Small intestine (tissue), 7 donors: ENCODE measurements around the gene STRN4. TPM values are rescaled to one million over a fixed set of nuclear protein-coding genes. Genes with fewer than 3 reads are reported as not detected.
"Not testable (repeated sequence)": the region's sequence is repeated elsewhere in the genome, so short reads cannot be mapped to it uniquely, and the experiment has no call there.

ENCODE experiments used
- DNase-seq, 2 donors: peaks; one replicate each; pipeline versions ENCODE4 v3.0.0 to v3.0.0-alpha.2; 2013
- FAIRE-seq: peaks from 2 replicates; lab custom pipeline; 2012; peaks lifted over from hg19 to GRCh38; lab: Jason Lieb, UNC
- H3K27ac ChIP-seq, 3 donors: one replicate each; pipeline ENCODE4 v1.5.1; 2013; ENCODE audit warnings: low read length in 2 of 3, mild to moderate bottlenecking in 2 of 3, control low read depth in 1 of 3, inconsistent platforms in 1 of 3, low read depth in 1 of 3, moderate library complexity in 1 of 3
- H3K27me3 ChIP-seq, 3 donors: one replicate each; pipeline ENCODE4 v1.6.1; 2013; ENCODE audit warnings: low read length in 3 of 3, inconsistent platforms in 1 of 3; ENCODE audit not compliant: control insufficient read depth in 3 of 3, insufficient read depth in 3 of 3
- H3K36me3 ChIP-seq, 3 donors: one replicate each; pipeline ENCODE4 v1.6.1; 2013; ENCODE audit warnings: low read length in 3 of 3, inconsistent platforms in 1 of 3, low read depth in 1 of 3, mild to moderate bottlenecking in 1 of 3, moderate library complexity in 1 of 3; ENCODE audit not compliant: control insufficient read depth in 3 of 3, insufficient read depth in 2 of 3
- H3K4me1 ChIP-seq, 3 donors: one replicate each; pipeline ENCODE4 v1.6.1; 2013; ENCODE audit warnings: low read length in 2 of 3, inconsistent platforms in 1 of 3, low read depth in 1 of 3, mild to moderate bottlenecking in 1 of 3, moderate library complexity in 1 of 3; ENCODE audit not compliant: control insufficient read depth in 3 of 3, insufficient read depth in 2 of 3
- H3K4me3 ChIP-seq, 3 donors: one replicate each; pipeline ENCODE4 v1.5.1; 2013; ENCODE audit warnings: low read length in 3 of 3, control low read depth in 1 of 3, inconsistent platforms in 1 of 3, low read depth in 1 of 3, mild to moderate bottlenecking in 1 of 3, moderate library complexity in 1 of 3
- H3K9me3 ChIP-seq, 2 donors: one replicate each; pipeline ENCODE4 v1.6.1; 2013; ENCODE audit warnings: low read depth in 1 of 2, low read length in 1 of 2; ENCODE audit not compliant: control insufficient read depth in 2 of 2, insufficient read depth in 1 of 2
- WGBS, 3 donors: extraction: QIAGEN DNeasy Blood & Tissue Kit; methylation state at CpG; one replicate each; pipeline ENCODE4 v1.1.7; 2013; 5-methylcytosine and 5-hydroxymethylcytosine counted together
- polyA plus RNA-seq, 4 donors: library from polyadenylated mRNA; stranded (reverse) in 3 of 4; unstranded in 1 of 4; fragments of 200-250 nt in 3 of 4; fragments of 120-200 nt in 1 of 4; gene quantifications; one replicate each; pipeline versions ENCODE4 v1.2.1 to v1.2.3, GENCODE V29; 2013
- donor health status: healthy with polysubstance abuse.
- donor health status: control.
- donor health status: control.
- donor health status: Bipolar disorder and iron deficiency.
- donor health status: healthy.

STRN4 gene
- polyA plus RNA-seq, 4 donors, result 44.6 to 58.3 (median 51.1) TPM

- Histone ChIP-seq H3K4me1 (peaks cover 0 to 14% (median 3%) of the 10 kb centered on the region in 3 donors), H3K36me3 (peaks cover 4 to 40% (median 8%) of the 10 kb centered on the region in 3 donors), H3K27ac (peak overlapping the region in 1 of 3 donors; percentile 97)
- not testable (repeated sequence) for H3K27me3 ChIP-seq, H3K9me3 ChIP-seq, H3K4me3 ChIP-seq, FAIRE-seq, DNase-seq
- 85 to 87% (median 87%) methylated on average over 6 of the region's 6 CpGs for whole genome bisulfite sequencing, 3 donors
These were observed 33.4 kb downstream of the STRN4 start for GRCh38 chr19:46712768-46713338.

- Histone ChIP-seq H3K9me3 (no peaks in the 10 kb centered on the region), H3K4me3 (no peak overlapping the region), H3K36me3 (peaks cover 4 to 55% (median 10%) of the 10 kb centered on the region in 3 donors), H3K27ac (no peak overlapping the region), H3K27me3 (no peaks in the 10 kb centered on the region), H3K4me1 (peaks cover 0 to 8% (median 2%) of the 10 kb centered on the region in 3 donors)
- no peak for FAIRE-seq
- WGBS, 3 donors, result 83 to 87% (median 86%) methylated on average over 19 to 25 of the region's 25 CpGs
- DNase-seq, result no peak
These were observed 35.6 kb downstream of the STRN4 start for GRCh38 chr19:46710687-46711086.

- FAIRE-seq (no peak), DNase-seq (peak; percentile 55 to 70)
- Histone ChIP-seq H3K4me1 (no peaks in the 10 kb centered on the region), H3K27me3 (no peaks in the 10 kb centered on the region), H3K4me3 (no peak overlapping the region), H3K27ac (no peak overlapping the region), H3K36me3 (peaks cover 13 to 81% (median 16%) of the 10 kb centered on the region in 3 donors), H3K9me3 (no peaks in the 10 kb centered on the region)
- WGBS, 3 donors, result 24 to 35% (median 28%) methylated on average over 19 to 21 of the region's 21 CpGs
These were observed 41.7 kb downstream of the STRN4 start for GRCh38 chr19:46704379-46705076.

- FAIRE-seq (no peak), DNase-seq (no peak)
- no peak overlapping the region for H3K27ac ChIP-seq
- WGBS, 3 donors, result 92 to 96% (median 95%) methylated on average over 13 of the region's 13 CpGs
- peaks cover 0 to 10% (median 2%) of the 10 kb centered on the region in 3 donors for H3K4me1 ChIP-seq
- H3K4me3 ChIP-seq, result no peak overlapping the region
- H3K27me3 ChIP-seq, result no peaks in the 10 kb centered on the region
- no peaks in the 10 kb centered on the region for H3K9me3 ChIP-seq
- peaks cover 14 to 88% (median 25%) of the 10 kb centered on the region in 3 donors for H3K36me3 ChIP-seq
These were observed 45.5 kb downstream of the STRN4 start for GRCh38 chr19:46700704-46701103.

DNA sequence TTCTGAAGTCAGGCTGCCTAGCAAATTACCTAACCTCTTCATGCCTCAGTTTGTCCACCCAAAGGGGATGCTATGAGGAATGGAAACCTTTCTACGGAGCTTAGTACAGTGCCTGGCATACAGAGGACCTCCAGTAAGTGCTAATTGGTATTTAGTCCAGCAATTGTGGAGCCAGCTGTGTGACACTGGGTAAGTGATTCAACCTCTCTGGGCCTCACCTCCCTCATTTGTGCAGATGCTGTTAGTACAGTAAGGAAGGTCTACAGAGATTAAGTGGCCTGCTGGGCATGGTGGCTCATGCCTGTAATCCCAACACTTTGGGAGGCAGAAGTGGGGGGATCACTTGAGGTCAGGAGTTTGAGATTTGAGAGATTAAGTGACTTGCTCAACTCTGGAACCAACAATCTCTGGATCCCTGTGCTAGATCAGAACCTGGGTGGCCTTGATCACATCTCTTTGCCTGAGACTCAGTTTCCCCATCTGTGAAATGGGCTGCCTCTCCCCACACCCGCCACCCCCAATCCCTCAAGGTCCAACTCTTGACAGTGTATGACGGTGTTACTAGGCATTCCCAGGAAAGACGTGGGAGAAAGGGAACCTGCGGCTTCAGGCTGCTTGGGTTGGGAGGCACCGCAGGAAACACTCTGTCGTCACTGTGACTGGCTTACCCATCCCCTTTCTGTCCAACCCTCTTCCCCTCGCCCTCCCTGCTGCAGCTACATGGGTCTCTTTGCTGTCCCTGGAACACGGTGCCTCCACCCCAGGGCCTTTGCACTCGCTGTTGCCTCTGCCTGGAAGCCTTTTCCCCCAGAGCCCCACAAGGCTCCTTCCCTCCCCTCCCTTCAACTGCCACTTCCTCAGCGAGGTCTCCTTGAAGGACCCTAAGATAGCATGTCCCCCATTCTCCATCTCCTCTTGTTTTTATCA, 47.6 kb downstream of the STRN4 start:
- H3K27ac ChIP-seq, result no peak overlapping the region
- H3K4me1 ChIP-seq, result peaks cover 0 to 10% (median 2%) of the 10 kb centered on the region in 3 donors
- FAIRE-seq (no peak), DNase-seq (no peak)
- no peak overlapping the region for H3K4me3 ChIP-seq
- no peaks in the 10 kb centered on the region for H3K9me3 ChIP-seq
- 94 to 98% (median 96%) methylated on average over 11 of the region's 11 CpGs for WGBS, 3 donors
- H3K27me3 ChIP-seq, result no peaks in the 10 kb centered on the region
- H3K36me3 ChIP-seq, result peaks cover 18 to 91% (median 30%) of the 10 kb centered on the region in 3 donors

DNA sequence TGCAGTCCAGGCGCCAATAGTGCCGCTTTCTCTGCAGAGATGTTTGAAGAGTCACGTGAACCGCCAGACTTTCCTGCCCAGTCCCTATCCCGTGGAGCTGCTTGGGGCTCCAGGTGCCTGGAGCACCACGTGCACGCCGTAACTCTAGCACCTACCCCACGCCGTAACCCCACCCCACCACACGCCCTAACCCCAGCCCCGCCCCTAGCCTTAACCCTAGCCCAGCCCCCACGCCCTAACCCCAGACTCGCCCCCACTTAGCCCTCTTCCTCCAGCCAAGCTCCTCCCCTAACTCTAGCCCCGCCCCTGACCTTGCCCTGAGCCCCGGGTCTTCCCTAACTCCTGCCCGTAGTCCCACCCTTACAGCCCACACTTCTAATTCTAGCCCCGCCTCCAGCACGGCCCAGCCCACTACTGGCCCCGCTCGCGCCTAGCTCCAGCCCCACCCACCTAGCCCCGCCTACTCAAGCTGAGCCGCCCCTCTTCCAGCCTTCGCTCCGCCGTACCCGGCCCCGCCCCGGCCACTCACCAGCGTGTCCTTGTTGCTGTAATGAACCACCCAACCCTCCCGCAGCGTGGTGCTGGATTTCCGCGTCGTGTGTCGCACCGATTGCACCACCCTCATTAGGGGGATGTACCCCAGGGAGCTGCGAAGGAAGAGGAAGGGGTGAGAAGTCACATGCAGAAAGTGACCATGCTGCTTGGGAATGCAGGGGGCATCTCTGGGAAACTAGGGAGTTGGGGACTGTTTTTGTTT, 48.9 kb downstream of the STRN4 start:
- FAIRE-seq, result no peak
- H3K4me1 ChIP-seq, result peaks cover 0 to 10% (median 2%) of the 10 kb centered on the region in 3 donors
- H3K27me3 ChIP-seq, result no peaks in the 10 kb centered on the region
- H3K36me3 ChIP-seq, result peaks cover 24 to 98% (median 39%) of the 10 kb centered on the region in 3 donors
- 10 to 39% (median 37%) methylated on average over 35 to 39 of the region's 39 CpGs for WGBS, 3 donors
- H3K9me3 ChIP-seq, result no peaks in the 10 kb centered on the region
- H3K4me3 ChIP-seq, result peak overlapping the region in 1 of 3 donors; percentile 13
- H3K27ac ChIP-seq, result peak overlapping the region in 2 of 3 donors; percentile 23 to 32
- peak; percentile 91 to 97 for DNase-seq

GRCh38 chr19:46696866-46697203, 49.4 kb downstream of the STRN4 start:
- no peak overlapping the region for H3K4me3 ChIP-seq
- H3K4me1 ChIP-seq, result peaks cover 0 to 10% (median 2%) of the 10 kb centered on the region in 3 donors
- FAIRE-seq (no peak), DNase-seq (no peak)
- peak overlapping the region in 2 of 3 donors; percentile 15 to 32 for H3K27ac ChIP-seq
- WGBS, 3 donors, result 64 to 80% (median 71%) methylated on average over 9 of the region's 9 CpGs
- peaks cover 24 to 99% (median 45%) of the 10 kb centered on the region in 3 donors for H3K36me3 ChIP-seq
- no peaks in the 10 kb centered on the region for H3K27me3 ChIP-seq
- H3K9me3 ChIP-seq, result no peaks in the 10 kb centered on the region
